Activated naive CD8-positive, alpha-beta T cell (primary cell): ENCODE data around the gene GDF2.

Source experiments
- H3K27ac Mint-ChIP-seq: one replicate; pipeline ENCODE4 v1.8.0; 2021; ENCODE audit warnings: mixed read lengths
- H3K27me3 Mint-ChIP-seq: one replicate; pipeline ENCODE4 v1.8.0; 2021; ENCODE audit warnings: mixed read lengths
- H3K36me3 Mint-ChIP-seq: one replicate; pipeline ENCODE4 v1.8.0; 2021; ENCODE audit warnings: mixed read lengths
- H3K4me1 Mint-ChIP-seq: one replicate; pipeline ENCODE4 v1.8.0; 2021; ENCODE audit warnings: low read depth, mixed read lengths
- H3K4me3 Mint-ChIP-seq: one replicate; pipeline ENCODE4 v1.8.0; 2021; ENCODE audit warnings: mild to moderate bottlenecking, mixed read lengths
- H3K9me3 Mint-ChIP-seq: one replicate; pipeline ENCODE4 v1.8.0; 2021; ENCODE audit warnings: low read depth, mixed read lengths

The GDF2 gene

DNA sequence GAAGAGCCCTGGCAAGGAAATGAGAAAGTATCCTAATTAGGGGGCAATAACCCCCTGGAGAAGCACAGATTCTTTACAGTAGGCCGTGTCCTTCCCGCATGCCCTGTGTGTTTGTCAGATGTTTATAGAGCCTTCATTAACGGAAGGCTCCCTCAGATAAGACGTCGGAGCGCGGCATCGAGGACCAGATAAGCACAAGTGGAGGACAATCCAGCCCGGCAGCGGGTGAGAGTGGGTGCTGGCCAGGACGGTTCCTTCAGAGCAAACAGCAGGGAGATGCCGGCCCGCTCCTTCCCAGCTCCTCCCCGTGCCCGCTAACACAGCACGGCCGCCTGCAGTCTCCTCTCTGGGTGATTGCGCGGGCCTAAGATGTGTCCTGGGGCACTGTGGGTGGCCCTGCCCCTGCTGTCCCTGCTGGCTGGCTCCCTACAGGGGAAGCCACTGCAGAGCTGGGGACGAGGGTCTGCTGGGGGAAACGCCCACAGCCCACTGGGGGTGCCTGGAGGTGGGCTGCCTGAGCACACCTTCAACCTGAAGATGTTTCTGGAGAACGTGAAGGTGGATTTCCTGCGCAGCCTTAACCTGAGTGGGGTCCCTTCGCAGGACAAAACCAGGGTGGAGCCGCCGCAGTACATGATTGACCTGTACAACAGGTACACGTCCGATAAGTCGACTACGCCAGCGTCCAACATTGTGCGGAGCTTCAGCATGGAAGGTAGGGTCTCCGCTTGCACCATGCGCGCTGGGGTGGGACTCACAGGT, at the start of gene GDF2:
GDF2 (plus strand) TSS at position 155 of the 762 bp plus-strand sequence; CDS start at position 370, 215 bp downstream.
- no peak within 1 kb of the TSS for H3K4me3 Mint-ChIP-seq
- no peaks in the 10 kb centered on the region for H3K27me3 Mint-ChIP-seq
- no peak within 1 kb of the TSS for H3K27ac Mint-ChIP-seq
- H3K36me3 Mint-ChIP-seq: no peaks in the 10 kb centered on the region
- no peaks in the 10 kb centered on the region for H3K4me1 Mint-ChIP-seq
- H3K9me3 Mint-ChIP-seq: no peaks in the 10 kb centered on the region

DNA sequence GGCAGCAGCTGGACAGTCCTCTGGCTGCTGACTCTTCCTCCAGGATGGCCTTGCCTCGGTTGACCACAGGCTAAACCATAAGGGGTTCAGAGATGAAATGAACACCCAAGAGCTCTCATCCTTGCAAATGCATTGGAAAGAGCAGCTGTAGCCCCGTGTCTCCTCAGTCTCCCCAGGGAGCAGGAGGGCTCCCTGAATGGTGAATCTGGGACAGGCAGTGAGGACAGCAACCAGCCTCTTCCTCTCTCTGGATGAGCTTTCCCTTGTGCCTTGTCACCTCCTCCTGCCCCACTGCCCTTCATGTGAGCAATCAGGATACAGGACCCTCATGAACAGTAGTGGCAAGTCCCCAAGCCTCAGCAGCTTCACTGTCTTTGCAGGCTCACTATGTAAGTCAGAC, 46.2 kb upstream of the GDF2 start:
- H3K27me3 Mint-ChIP-seq: no peaks in the 10 kb centered on the region
- H3K36me3 Mint-ChIP-seq: peaks cover 3% of the 10 kb centered on the region
- no peak overlapping the region for H3K4me3 Mint-ChIP-seq
- H3K4me1 Mint-ChIP-seq: peaks cover 36% of the 10 kb centered on the region
- no peaks in the 10 kb centered on the region for H3K9me3 Mint-ChIP-seq
- no peak overlapping the region for H3K27ac Mint-ChIP-seq

DNA sequence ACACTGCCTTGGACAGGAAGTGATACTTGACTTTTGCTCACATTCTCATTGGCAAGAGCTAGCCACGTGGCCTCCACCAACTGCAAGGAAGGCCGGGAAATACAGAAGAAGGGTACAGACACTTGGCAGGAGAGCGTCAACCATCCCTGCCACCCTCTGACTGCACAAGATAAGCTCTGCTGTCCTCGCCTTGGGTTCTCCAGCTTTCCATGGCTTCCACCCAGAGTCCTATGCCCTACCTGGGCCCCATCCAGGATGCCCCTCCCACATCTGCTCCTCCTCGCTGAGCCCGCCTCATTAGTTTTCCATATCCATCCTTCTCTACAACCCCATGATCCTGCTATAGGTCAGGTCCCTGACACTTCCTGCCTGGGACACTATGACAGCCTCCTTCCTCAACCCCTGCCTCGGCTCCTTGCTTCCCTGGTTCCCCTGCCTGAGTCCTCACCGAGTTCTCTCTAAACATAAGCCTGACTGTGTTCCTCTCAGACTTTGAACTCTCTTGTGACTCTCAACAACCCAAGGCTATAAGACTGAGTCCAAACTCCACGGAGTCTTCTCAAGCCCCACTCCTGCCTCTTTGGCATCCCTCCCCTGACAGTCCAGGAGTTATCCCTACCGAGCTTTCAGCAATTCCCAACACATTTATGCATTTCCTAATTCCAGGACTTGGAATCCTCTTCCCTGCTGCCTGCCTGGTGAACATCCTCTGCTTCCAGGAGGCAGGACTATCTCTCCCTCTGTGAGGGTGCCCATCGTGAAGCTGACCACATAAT, 45.5 kb upstream of the GDF2 start:
- Mint-ChIP-seq H3K4me1 (peaks cover 34% of the 10 kb centered on the region), H3K27me3 (no peaks in the 10 kb centered on the region), H3K9me3 (no peaks in the 10 kb centered on the region), H3K27ac (peak overlapping the region; percentile 30), H3K4me3 (no peak overlapping the region), H3K36me3 (peaks cover 3% of the 10 kb centered on the region)

DNA sequence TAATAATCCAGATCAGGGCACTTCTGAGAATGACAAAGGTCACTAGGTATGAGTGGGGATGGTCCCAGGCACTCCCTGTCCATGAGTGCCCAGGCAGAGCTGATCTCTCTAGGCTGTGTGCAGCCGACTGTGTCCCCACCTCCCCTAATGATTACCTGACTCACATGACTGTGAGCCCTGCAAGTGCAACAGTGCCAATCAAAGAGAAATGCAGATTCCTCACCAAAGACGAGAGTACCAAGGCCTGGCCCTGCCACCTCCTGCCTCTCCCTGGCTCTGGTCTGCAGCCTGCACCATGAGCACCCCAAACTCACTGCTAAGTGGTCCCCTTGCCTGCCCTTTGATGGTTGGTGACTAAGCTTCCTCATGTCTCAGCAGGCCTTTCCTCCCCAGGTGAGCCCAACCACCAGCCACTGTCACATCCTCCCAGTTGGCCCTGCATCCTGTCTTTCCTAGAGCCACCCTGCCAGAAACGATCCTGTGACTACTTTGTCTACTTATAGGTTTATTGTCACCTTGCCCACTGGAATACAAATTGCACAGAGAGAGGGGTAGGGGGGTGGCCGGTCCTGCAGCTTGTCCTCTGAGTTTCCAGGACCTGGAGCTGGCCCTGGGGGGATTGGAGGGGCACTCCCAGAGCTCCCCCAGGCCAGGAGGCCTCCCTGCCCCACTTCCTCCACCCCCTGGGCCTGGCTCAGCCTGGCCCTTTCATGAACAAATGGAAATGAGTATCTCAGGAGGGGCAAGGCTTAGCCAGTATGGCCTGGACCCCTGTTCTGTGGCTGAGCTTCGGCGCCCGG, 44.7 kb upstream of the GDF2 start:
- peak overlapping the region; percentile 38 for H3K4me3 Mint-ChIP-seq
- H3K36me3 Mint-ChIP-seq: no peaks in the 10 kb centered on the region
- peaks cover 36% of the 10 kb centered on the region for H3K4me1 Mint-ChIP-seq
- H3K27ac Mint-ChIP-seq: peak overlapping the region; percentile 61
- no peaks in the 10 kb centered on the region for H3K27me3 Mint-ChIP-seq
- no peaks in the 10 kb centered on the region for H3K9me3 Mint-ChIP-seq

DNA sequence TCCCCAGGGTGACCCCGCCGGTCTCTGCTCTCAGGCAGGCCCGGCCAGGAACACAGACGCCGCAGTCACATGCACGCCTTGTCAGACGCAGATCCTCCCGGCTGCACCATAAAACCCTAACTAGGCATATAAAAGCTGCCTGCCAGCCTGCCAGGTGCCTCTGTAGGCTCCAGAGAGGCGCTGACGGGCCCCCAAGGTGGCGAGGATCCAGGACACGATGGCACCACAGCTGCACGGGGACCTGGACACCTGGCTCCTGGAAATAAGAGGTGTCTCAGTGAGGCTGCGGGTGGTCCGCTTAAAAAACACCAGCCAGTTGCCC, 44.1 kb upstream of the GDF2 start:
- Mint-ChIP-seq H3K27me3 (no peaks in the 10 kb centered on the region), H3K36me3 (no peaks in the 10 kb centered on the region), H3K27ac (no peak overlapping the region), H3K4me3 (no peak overlapping the region), H3K4me1 (peaks cover 36% of the 10 kb centered on the region), H3K9me3 (no peaks in the 10 kb centered on the region)

DNA sequence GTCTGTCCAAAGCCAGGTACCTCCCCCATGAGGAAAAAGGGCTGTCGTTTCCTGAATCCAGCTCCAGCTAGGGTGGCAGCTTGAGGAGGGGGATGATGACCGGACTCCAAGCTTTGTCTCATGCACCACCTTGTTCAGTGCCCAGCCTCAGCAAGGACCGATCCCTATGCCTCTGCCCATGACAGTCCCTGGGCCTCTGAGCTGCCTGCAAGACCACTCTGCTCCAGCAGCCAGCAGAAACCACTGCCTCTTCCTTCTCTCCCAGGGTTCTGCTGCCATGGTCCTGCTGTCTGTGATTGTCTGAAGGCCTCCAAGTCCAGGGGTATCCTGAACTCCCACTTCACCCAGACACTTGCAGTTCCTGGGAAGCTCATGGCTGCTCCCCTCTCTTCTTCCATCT, 43.5 kb upstream of the GDF2 start:
- no peaks in the 10 kb centered on the region for H3K27me3 Mint-ChIP-seq
- no peaks in the 10 kb centered on the region for H3K36me3 Mint-ChIP-seq
- no peaks in the 10 kb centered on the region for H3K9me3 Mint-ChIP-seq
- no peak overlapping the region for H3K27ac Mint-ChIP-seq
- peaks cover 39% of the 10 kb centered on the region for H3K4me1 Mint-ChIP-seq
- H3K4me3 Mint-ChIP-seq: no peak overlapping the region

DNA sequence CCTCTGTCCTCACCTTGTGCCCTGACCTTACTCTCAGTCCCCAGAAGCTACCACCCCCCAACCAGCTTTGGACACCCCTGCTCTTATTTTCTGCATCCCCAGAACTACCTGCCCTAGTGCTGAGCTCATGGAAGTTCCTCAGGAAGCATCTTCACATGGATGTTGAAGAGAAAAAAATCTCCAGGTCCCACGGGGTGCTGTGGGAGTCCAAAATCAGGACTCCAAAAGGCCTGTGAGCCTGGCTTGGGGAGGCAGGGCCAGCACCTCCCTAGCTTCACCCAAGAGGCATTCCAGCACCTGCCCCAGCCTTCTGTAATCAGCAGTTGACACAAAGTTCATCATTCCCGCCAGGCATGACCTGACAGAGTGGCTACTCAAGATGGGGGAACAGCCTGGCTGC, 43.0 kb upstream of the GDF2 start:
- H3K36me3 Mint-ChIP-seq: no peaks in the 10 kb centered on the region
- H3K27ac Mint-ChIP-seq: no peak overlapping the region
- peaks cover 39% of the 10 kb centered on the region for H3K4me1 Mint-ChIP-seq
- no peak overlapping the region for H3K4me3 Mint-ChIP-seq
- no peaks in the 10 kb centered on the region for H3K27me3 Mint-ChIP-seq
- no peaks in the 10 kb centered on the region for H3K9me3 Mint-ChIP-seq

DNA sequence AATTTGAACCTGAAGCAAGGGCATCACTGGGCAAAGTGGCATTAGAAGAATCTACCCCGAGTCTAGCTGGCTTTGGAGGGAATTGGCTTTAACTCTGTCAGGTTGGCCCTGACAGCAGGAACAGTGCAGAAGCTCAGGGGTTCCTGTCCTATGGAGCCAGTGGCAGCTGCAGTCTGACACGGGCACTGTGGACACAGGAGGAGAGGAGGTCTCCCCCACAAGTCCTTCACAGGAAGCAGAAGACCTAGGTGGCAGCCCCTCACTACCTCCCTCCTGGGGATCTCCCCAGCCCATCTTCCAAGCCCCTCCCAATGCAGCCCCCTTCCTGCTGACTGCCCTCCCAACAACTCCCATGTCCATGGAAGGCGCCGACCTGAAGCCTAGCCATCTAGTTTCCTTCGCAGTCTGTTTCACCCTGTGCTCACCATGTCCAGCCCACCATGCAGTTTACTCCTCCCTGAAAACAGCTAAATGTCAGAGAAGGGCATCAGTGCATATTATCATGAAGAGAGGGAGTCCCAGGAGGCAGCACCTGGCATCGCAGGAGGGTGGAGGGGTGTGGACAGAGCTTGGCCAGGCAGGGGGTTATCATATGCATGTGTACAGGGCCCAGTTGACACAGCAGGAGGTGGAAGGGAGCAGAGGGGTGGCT, 40.1 kb upstream of the GDF2 start:
- H3K9me3 Mint-ChIP-seq: no peaks in the 10 kb centered on the region
- peaks cover 48% of the 10 kb centered on the region for H3K4me1 Mint-ChIP-seq
- no peaks in the 10 kb centered on the region for H3K36me3 Mint-ChIP-seq
- no peaks in the 10 kb centered on the region for H3K27me3 Mint-ChIP-seq
- no peak overlapping the region for H3K4me3 Mint-ChIP-seq
- no peak overlapping the region for H3K27ac Mint-ChIP-seq

DNA sequence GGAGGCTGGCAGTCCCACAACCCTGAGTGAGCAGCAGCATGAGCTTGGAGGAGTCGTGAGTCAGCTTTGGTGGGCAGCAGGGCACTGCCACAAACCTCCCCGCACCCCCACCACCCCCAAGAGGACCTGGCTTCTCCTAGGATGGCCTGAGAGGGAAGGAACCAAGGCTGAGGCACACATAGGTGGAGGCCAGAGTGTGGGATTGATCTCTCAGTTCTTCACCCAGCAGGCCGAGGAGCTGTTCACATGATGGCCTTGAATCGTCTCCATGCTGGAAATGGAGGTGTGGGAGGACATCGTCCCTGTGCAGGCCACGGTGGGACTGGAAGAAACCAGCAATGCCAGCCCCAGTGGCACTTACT, 39.6 kb upstream of the GDF2 start:
- H3K36me3 Mint-ChIP-seq: no peaks in the 10 kb centered on the region
- H3K4me1 Mint-ChIP-seq: peaks cover 47% of the 10 kb centered on the region
- H3K27me3 Mint-ChIP-seq: no peaks in the 10 kb centered on the region
- H3K27ac Mint-ChIP-seq: no peak overlapping the region
- H3K4me3 Mint-ChIP-seq: no peak overlapping the region
- no peaks in the 10 kb centered on the region for H3K9me3 Mint-ChIP-seq

DNA sequence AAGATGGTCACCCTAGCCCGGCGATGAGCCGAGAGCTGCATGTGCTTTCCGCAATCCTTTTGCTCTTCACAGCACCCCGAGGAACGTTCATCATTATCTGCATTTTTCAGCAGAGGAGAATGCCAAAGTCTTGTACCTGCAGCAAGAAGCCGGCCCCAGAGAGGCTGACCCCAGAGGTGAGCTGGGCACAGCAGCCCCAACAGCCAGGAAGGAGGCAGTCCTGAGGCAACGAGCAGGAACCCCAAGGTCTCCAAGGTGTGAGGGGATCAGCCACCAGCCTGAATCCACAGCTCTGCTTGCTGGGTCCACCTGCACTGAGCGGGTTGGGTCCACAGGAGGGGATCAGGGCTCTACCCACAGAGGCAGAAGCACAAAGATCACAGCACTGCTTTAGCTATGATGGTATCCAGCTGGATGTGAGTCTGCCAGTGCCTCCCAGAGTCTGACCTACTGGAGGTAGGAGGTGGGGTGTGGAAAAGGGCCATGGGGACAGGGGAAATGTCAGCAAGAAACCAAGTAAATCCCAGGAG, 39.1 kb upstream of the GDF2 start:
- Mint-ChIP-seq H3K36me3 (no peaks in the 10 kb centered on the region), H3K4me1 (peaks cover 44% of the 10 kb centered on the region), H3K27ac (no peak overlapping the region), H3K27me3 (no peaks in the 10 kb centered on the region), H3K4me3 (no peak overlapping the region), H3K9me3 (no peaks in the 10 kb centered on the region)

DNA sequence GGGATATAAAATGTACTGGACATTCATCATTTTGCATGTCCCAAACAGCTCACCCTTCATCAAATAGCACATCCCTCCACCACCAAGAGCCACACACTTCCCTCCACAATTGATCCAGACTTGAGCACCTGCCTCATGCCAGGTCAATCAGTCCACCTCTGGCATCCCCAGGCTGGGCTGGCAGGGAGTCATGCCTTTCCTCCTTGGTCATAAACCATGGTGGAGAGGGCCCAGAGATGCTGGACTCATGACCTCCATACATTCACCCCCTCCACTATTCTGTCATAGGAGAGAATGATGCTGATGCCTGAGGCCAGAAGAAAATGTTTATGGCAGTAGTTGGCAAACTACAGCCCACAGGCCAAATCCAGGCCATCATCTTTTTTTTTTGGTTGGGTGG, 38.4 kb upstream of the GDF2 start:
- Mint-ChIP-seq H3K27me3 (no peaks in the 10 kb centered on the region), H3K36me3 (no peaks in the 10 kb centered on the region), H3K4me1 (peaks cover 44% of the 10 kb centered on the region), H3K27ac (no peak overlapping the region), H3K9me3 (no peaks in the 10 kb centered on the region), H3K4me3 (no peak overlapping the region)

DNA sequence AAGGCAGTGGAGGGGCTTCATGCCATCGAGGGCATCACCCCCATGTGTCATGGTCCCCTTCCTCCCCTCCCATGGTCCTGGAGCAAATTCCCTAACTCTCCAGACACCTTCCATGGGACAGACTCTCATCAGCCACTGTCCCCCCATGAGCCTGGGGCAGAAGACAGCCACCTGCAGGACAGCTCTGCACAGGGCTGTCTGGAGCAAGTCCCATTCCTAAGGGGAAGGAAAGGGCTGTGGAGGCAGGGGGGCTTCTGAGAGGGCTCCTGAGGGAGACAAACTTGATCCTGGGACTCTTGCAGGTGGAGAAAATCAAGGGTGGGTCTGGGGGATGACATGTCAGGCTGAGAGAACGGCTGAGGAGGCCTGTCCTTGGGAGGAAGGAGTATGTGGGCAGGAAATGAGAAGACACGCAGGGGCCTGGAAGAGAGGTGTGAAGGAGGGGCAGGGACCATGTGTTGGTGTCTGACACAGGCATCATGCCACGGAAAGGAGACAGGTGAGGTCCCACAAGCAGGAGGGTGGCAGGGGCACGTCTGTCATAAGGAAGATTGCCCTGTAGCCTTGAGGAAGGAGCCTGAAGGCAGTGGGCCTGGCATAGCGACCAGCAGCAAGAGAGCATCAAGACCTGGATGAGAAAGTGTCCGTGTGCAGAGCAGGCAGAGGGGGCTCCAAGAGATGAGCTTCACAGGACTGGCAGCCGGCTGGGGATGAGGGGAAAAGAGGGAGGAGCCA, 36.7 kb upstream of the GDF2 start:
- Mint-ChIP-seq H3K27me3 (no peaks in the 10 kb centered on the region), H3K4me3 (no peak overlapping the region), H3K36me3 (no peaks in the 10 kb centered on the region), H3K4me1 (peaks cover 40% of the 10 kb centered on the region), H3K9me3 (no peaks in the 10 kb centered on the region), H3K27ac (peak overlapping the region; percentile 3)

DNA sequence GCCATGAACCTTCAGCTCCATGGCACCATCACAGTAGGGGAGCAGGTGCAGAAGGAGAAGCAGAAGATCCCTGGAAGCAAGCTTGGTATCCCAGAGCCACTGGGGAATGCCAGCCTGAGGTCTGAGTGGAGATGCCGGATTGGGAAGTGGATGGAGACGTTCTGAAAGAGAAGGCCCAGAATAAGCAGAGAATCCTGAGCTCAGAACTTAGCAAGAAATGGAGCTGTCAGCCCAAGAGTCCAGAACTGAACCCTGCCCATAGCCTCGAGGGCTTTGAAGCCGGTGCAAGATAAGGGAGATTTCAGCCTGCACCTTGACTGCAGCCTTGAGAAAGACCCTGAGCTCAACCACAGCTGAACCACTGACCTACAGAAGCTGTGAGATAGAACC, 36.1 kb upstream of the GDF2 start:
- Mint-ChIP-seq H3K4me3 (no peak overlapping the region), H3K27ac (peak overlapping the region; percentile 3), H3K4me1 (peaks cover 40% of the 10 kb centered on the region), H3K36me3 (no peaks in the 10 kb centered on the region), H3K9me3 (no peaks in the 10 kb centered on the region), H3K27me3 (no peaks in the 10 kb centered on the region)

DNA sequence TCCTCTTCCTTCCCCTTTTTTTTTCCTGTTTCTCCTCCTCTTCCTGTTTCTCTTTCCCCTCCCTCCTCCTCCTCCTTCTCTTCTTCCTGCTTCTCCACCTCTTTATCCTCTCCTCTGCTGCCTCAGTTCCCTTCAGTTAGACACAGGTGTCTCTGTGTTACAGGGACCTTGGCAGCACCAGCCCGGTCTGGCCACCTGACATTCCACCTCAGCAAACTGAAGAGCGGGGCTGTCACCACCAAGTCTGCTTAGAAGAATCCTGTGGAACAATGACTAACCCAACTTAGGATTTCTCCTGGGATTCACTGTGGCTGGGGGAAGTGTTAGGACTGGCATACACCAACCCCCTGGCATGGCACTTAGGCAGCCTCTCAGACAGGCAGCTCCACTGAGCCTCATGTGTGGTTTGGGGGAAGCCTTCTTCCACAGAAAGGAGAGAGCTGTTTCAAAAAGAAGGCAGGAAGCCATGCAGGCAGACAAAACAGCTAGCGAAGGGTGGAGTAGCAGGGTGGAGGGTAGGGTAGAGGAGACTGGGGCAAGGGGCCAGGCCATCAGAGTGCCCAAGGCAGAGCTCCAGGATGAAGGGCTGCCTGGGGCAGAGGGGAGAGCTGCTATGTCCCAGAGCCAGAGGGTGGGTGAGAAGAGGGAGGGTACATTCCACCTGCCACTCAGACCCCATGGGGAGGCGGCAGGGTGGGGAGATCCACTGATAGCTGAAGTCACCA, 35.5 kb upstream of the GDF2 start:
- H3K4me3 Mint-ChIP-seq: peak overlapping the region; percentile 46
- H3K4me1 Mint-ChIP-seq: peaks cover 38% of the 10 kb centered on the region
- no peaks in the 10 kb centered on the region for H3K9me3 Mint-ChIP-seq
- H3K27ac Mint-ChIP-seq: peak overlapping the region; percentile 78
- H3K36me3 Mint-ChIP-seq: no peaks in the 10 kb centered on the region
- H3K27me3 Mint-ChIP-seq: no peaks in the 10 kb centered on the region
